Measurements from ENCODE around the gene PRKG1.

PRKG1 gene

DNA sequence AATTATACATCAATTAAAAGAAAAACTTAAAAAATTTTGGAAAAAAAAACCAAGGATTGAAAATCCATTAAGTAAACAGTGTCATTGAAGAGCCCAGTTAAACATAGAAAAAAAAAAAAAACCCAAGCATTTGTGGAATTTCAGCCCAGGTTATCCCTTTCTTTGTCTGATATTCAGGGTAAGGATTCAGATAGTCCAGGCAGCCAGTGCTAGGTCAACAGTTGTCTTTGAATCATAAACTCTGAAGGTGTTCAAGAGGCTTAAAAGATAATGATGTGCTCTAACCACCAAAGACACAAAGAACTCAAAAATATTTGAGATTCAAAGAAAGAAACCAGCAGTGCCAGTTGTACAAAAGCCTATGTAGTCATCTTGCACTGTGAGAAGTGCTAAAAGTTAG lies 969.5 kb downstream of the PRKG1 start:
- DNase-seq, result no peak

DNA sequence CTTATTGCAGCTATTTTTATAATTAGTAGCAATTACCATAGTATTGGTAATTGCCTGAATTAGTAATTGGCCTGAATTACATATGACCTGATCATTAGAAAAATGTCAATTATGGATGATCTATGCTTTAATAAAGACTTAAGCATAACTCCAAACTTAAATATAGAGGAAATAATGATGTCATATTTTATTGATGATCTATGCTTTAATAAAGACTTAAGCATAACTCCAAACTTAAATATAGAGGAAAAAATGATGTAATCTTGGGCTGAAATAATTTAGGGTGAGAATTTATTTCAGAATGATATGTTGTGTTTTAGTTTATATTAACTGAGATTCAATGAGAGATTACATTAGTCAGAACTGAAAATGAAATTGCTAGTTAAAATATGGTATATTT lies 973.8 kb downstream of the PRKG1 start:
- DNase-seq, result no peak

DNA sequence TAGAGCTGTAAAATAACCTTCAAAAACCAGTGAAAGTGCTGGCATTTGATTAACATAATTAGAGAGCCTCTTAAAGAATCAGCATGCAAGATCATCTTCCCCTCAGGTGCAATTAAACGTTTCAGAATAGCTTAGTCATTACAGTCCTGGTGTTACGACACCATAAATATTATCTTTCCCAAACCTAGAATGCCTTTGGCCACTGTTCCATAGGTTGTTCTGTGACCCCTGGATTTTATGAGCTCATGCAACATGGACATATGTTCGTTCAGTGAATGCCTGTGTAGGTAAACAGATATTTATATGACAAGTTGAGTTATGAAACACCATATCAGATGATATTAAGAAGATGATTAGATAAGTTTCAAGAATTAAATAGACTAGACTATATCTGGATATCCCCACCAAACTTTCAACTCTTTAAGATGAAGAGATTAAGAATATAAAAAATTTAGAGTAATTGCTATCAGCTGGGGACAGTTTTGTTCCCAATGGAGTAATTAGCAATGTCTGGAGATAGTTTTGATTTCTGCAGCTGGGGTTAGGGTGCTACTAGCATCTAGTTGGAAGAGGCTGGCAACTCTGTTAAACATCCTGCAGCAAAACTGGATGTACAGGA lies 976.3 kb downstream of the PRKG1 start:
- no peak for DNase-seq

DNA sequence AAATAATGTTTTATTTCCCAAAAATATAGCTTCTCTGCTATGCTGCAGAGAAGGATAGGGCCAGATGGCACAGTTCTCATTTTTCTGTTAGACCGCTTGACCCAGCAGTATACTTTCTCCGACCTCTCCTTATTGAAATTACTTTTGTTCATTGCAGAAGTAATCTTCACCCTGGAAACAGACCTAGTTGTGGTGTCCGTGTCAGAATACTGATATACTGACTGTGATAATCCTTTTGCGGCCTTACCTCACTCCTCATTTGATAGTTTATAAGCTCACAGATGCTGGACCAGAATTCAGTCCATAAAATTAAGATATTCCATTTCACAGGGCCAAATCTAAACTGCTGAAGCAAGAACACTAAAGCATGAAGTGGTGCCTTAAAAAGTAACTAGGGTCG lies 979.2 kb downstream of the PRKG1 start:
- no peak for DNase-seq

DNA sequence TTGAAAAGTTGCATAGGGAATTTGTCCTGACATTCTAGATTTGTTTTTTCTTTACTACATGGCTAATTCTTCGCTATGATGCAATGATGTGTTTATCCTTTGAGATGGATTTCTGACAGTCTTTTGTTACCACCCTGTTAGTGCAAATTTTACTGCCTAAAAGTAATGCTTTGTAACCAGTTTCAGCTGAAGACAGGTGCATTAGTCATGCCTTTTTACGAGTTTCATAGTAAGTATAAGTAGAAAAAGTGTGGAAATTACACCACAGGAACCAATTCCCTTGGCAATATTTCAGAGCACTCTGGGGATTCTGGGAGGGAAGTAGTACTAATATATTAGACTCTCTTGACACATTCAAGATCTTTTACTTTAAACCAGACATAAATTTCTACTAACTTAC lies 982.0 kb downstream of the PRKG1 start:
- DNase-seq, result no peak

DNA sequence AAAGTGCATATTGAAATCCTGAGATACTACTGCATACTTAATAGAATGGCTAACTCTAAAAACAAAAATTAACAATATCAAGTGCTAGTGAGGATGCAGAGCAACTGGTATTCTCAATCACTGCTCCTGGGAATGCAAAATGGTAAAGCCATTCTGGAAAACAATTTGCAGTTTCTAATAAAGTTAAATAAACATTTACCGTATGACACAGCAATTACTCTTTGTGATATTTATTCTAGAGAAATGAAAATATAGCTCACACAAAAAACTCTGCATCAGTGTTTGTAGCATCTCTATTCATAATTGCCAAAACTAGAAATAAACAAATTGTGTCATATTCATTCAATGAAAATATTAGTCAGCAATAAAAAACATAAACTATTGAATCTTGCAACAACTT lies 984.8 kb downstream of the PRKG1 start:
- DNase-seq, result no peak

DNA sequence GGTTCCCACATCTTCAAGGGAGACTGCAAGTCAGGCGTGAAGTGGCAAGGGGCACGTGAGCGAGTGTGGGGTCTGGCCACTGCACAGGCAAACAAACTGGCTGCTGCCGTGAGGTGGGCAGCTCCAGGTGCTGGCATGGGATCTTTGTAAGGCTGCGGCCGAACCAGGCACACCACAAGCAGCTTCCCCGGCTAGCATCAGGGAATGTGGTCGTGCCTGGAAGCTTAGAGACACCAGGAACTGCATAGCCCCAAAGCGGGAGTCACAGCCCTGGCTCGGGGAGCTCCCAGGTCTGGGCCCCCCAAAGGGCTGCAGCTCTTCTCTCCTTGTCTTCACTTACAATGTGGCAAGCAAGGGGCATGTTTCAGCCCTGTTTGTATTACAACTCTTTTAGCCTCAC lies 988.9 kb downstream of the PRKG1 start:
- DNase-seq, result no peak

DNA sequence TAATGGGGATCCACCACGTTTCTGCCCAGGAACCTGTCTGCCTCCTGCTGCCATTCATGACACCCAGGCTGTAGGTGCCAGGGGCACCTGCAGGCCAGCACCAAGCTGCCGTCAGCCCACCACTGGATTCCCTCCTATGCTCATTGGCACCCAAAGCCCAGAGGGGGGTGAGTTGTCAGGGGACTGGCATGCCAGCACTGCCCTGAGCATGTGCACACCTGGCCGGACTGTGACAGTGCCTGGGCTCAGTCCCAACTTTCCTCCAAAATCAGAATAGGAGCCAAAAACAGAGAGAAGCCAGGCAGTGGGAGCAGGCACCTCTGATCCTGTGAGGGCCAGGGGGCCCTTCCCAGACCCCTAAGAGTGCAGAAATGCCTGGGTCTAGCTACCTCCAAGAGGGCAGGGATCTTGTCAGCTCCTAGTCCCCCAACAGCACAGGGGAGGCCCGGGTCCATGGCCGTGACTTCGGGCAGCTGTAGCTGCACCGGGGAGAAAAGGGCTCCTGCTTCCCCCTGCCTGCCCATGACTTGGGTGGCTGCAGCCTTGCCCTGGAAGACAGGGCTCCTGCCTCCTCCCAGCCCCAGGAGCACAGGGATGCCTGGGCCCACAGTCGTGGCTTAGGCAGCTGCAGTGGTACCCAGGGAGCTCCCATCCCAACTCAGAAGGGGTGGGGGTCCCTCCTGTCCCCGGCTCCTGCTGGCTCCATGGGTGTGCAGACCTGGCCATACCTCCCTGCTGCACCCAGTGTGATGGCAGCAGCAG lies 990.0 kb downstream of the PRKG1 start:
- DNase-seq, result no peak

DNA sequence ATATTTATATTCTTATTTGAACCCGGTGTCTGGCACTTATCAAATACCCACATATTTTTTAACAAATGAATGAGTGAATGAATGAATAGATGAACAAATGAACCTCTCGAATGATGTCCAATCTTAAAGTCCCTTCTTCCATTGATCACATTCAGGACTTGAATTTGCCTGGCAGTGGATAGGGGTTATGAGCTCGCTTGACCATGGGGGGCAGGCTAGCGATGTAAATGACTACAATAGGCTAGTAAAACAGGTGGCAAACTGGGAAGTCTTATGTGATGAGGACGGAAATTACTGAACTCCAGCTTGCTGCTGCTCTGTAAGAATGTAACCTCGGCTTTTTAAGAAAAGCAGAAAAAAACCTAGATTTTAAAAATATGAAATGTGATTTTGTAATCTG lies 992.1 kb downstream of the PRKG1 start:
- no peak for DNase-seq

DNA sequence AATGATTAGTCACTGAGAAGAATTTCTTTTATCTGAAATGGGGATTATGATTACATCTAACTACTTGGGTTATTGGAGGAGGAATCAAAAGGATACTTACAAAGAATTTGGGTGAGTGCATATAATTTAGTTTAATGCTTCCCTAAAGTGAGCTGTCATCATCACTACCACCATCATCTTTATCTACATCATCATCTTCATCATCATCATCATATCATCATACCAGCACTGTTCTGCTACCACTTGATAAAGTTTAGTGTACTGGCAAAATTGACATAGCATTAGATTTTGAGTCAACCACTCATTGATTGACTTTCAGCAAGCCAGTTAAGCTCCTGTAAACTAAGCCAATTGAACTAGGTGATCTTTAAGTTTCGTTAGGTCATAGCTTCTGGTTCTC lies 994.2 kb downstream of the PRKG1 start:
- no peak for DNase-seq

DNA sequence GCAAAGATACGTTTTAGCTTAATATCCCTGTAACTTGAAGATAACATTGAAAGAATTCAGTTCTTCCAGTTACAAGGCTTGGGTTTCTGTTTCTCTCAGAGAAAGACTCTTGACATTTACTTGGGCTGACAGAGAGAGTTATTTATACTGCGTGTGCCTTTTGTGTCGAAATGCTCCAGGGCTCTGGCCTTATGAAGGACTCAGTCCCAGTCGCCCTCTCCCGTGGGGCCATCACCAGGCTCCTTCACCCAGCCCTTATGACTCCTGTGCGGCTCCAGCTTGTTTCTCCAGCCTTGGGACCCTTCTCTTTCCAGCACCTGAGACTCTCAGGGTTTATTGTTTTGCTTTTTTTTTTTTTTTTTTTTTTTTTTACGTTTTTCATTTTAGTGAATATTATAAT lies 997.5 kb downstream of the PRKG1 start:
- no peak for DNase-seq

DNA sequence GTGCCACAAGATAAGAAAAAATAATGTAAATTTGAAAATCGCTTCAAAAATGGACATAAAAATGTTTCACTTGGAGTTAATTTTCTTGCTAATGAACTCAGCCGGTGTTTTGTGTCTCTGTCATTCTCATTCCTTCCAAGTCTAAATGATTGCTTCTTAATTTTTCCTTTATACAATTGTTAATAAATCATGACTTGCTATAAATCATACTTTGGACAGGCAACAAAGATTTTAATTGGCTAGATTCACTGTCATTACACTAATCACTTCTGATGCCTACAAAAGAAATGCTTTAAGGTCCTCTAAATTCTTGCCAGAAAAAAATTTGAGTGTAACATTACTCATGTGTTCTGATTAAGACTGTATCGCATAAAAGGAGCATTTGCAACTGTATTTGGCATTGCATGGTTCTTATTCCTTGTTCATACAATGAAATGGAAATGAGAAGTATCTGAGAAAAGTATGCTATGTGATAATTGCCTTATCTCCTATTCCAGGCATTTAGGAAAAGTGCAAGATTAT lies 1000.3 kb downstream of the PRKG1 start:
- no peak for DNase-seq

DNA sequence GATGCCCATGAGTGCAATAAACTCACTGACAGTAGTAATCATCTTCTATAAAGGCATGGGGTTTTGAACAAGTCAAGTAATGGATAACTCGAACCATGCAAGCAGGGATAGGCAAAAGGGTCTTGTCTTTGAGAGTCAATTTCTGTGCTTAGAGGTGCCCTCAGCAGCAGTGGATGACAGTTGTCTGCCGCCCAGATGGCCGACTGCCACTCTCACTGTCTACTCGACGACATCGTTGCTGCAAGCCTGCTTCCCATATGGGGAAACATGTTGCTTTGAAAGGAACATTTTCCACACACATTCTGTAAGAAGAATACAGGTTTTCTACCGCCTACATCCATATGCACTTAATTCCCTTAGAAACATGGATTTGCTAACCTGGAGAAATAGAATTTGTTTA lies 1003.5 kb downstream of the PRKG1 start:
- DNase-seq, result no peak

DNA sequence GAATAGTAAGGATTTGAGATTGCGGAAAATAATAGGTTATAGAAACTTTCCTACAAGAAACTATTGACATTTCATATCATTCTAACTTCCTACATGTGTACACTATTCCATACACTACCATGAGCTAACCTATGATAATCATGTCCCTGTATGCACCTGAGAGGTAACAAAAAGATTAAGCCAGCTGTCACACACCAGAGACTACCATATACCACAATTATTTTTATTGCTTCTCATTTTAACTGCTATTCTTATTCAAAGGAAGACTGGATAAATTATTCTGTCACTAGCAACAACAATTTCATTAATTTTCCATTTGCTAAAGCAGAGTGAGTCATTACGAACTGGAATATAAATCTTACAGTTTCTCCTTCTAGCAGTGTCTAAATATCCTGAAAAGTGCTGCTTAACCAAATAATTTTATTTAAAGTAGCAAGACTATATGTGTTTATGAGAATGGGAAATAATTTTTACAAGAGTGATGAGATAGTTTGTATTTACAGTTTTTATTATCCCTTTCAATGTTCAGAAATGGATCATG lies 1004.2 kb downstream of the PRKG1 start:
- DNase-seq, result no peak

DNA sequence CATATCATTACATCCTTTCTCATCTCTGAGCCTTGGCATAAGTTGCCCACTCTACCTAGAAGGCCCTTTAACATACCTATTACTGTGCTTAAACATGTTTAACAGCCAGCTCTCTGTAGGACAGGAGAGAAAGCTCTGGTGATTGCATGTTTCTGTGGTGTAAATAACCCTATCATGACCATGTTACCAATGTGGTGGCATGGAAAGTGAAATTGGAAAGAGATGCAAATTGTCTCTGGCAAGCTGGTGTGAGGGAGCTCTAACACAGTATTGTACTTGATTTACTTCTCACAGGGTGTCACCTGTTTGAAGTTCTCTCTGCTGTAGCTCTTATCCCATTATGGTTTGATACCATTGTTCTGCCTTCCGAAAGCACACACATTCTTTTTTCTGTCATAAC lies 1008.0 kb downstream of the PRKG1 start:
- DNase-seq, result no peak

DNA sequence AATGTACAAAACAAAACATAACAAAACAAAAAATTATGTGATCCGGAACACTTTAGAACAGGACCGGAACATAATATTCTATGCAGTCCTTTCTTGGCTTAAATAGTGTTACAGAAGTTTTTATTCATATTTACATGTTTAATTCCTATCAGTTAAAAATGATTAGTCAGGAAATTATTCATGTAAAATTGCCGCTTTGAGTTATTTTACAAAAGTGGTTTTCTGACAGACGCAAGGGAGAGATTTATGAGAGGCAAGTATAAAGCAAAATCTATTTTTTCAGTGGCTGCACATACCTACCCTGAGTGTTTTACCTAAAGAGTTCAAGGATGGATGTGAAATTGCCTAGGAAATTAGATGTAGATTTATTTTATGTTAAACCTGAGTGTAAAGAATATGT lies 1009.1 kb downstream of the PRKG1 start:
- DNase-seq, result no peak

DNA sequence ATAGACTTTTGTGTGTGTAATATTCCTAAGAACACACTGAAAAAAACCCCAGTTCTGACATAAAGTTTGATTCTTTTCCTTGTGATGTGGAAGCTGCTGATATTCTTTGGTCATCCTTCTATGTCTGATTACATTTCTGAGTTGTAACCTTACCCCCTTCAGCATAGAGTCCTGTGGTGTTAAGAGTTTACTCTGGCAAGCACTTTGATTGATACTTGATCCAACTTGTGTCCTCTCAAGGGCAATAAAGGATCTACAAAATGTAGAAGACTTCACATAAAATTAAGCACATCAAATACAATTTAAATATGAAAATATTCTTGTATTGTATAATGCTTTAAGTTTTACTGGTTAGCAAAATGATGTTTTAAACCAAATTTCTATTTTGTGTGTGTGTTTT lies 1018.1 kb downstream of the PRKG1 start:
- DNase-seq, result no peak

DNA sequence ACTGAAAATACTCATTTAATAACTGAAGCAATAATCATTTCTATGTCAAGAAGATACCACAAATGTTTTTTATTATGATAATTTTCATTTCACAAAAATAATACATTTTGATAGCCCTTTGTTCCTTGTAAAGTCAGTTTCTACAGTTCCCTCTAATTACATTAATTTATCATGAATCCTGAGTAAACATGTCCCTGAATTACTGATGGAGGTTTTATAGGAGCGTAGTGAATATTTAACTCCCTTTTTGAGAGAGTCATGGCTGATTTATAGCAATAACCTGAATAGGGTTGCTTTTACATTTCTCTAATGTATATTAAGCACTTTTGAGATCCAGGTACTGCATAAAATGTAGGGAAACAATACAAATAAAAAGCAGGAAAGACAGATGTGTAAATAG lies 1023.8 kb downstream of the PRKG1 start:
- DNase-seq, result no peak

DNA sequence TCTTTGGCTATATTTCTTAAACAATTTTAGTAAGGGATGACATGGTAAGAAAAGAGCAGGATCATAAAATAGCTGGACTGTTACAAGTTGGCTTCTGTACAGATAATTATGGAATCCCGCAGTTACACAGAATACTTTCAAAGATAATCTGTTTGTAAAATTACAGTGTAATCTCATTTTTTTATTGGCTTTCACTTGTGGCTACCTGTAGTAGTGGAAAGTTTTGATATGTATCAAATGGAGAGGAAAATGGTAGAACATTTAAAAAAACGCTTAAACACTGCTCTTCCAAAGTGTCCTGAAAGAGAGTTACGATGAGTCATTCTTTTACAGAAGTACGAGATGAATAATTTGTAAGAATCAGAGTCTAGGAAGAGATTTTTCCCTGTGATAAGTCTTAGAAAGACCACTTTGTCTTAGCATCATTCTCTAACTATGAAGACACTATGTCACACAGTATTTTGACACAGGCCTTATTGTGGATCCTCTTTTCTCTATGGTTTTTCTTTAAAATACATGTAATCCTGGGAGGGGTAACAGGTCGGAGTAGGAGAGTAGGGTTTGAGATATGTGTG lies 1024.8 kb downstream of the PRKG1 start:
- DNase-seq, result no peak

DNA sequence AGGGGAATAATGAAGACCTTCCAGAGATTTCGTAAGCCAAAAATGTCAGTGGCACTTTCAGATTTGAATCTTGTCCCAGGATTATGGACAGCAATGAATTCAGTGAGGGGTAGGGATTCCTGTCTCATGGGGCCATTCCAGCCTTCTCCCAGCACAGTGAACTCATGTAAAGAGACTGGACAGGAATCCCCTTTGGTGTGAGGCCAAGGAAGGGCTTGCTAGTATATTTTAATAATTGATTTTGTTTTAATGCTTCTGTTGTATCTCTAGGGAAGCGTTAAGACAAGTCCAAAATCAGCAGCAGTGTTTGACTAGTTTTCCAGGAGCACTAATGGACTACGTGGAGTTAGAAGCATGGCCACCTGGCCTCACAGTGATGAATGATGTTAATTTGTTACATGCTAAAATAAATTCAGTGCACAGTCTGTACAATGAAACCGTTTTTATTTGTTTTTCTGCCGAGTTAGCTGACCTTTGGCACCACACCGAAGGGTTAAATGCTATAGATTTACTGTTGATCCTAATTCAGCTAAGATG lies 1025.8 kb downstream of the PRKG1 start:
- DNase-seq, result no peak

DNA sequence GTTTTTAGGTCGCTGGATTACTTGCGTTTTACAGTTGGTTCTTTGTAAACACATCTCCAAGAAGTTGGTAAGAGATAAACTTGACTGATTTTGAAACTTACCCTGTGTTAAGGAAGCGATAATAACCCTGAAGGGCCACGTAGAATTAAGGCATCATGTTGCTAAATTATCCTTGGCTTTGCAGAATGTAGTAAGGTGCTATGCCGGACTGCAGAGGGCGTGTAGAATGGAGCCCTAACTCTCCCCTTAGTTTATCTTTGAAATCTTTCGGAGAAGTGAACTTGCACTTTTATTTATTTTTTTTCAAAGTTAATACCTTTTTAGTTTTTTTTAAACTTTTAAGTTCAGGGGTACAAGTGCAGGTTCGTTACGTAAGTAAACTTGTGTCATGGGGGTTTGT lies 1031.0 kb downstream of the PRKG1 start:
- no peak for DNase-seq

DNA sequence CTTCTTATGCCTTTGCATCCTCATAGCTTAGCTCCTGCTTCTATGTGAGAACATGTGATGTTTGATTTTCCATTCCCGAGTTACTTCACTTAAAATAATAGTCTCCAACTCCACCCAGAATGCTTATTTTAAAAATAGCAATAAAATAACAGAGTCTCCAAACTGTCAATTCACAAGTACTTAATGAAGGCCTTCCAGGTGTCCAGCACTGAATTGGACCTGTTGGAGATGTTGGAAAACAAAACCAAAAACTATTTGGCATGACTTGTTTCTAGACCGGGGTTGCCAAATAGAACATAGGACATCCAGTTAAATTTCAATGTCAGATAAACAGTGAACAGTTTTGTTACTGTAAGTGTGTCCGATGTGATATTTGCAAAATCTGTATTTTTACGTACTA lies 1031.7 kb downstream of the PRKG1 start:
- no peak for DNase-seq

DNA sequence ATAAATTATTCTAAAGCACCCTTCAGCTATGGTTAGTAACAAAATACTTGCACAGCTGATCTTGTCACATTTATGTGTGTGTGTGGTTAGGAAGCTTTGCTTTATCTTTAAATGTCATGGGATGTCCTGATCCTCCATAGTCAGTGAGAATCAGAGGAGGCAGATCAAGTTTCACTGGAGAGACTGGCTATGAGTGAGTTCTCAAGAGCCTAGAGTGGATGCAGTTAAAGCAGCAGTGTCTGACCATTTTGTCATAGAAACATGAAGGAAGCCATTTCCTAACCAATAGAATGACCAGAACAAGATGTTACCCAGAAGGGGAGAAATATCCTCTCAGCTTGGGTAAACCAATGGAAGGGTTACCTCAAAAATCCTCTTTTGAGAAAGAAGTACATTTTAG lies 1032.6 kb downstream of the PRKG1 start:
- no peak for DNase-seq

DNA sequence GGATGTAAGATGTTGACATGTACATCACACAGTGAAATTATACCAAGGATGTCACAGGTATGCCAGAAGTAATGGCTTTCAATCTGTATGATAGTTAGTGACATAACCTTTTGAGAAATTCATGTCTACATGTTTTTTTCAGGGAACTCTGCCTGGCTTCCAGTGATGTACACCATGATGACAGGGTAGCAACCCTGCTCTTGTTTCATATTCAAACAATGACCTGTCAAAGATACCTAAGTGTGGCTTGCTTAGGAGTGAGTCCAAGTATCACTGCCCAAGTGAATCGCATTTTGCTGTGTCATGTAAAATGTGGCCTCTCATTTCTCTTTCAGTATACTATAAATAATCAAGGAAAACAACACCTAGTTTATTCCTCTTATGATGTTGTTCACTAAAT lies 1033.9 kb downstream of the PRKG1 start:
- DNase-seq, result no peak

All from NCI-H1417 treated with DMSO at 0.1 percent for 48 hours (cell line).